Gastrocnemius medialis (tissue), 4 donors: ENCODE data around the gene MEPE.

ENCODE experiments used
- POLR2A ChIP-seq, 2 donors: fragments of 450-650 bp; IDR thresholded peaks; one replicate each; pipeline ENCODE4 v1.6.1; 2017; ENCODE audit warnings: antibody characterized with exemption in 2 of 2, mild to moderate bottlenecking in 2 of 2, moderate library complexity in 2 of 2
- TF ChIP-seq, protein P1 (sequence below), 5 experiments: fragments of 450-650 bp in 3 of 5; fragments of 200-600 bp in 2 of 5; sonication (generic) in 2 of 5; IDR thresholded peaks in 4 of 5; conservative IDR thresholded peaks in 1 of 5; 1 replicate in 4 of 5; 2 replicates in 1 of 5; pipeline ENCODE4 v1.5.1; 2016 to 2019; ENCODE audit warnings: antibody characterized with exemption in 5 of 5, mild to moderate bottlenecking in 3 of 5, moderate library complexity in 3 of 5

GRCh38 chr4:87799301-87800113, 33.3 kb upstream of the MEPE start, which contains the start of gene IBSP:
- TF ChIP-seq, protein P1, sequence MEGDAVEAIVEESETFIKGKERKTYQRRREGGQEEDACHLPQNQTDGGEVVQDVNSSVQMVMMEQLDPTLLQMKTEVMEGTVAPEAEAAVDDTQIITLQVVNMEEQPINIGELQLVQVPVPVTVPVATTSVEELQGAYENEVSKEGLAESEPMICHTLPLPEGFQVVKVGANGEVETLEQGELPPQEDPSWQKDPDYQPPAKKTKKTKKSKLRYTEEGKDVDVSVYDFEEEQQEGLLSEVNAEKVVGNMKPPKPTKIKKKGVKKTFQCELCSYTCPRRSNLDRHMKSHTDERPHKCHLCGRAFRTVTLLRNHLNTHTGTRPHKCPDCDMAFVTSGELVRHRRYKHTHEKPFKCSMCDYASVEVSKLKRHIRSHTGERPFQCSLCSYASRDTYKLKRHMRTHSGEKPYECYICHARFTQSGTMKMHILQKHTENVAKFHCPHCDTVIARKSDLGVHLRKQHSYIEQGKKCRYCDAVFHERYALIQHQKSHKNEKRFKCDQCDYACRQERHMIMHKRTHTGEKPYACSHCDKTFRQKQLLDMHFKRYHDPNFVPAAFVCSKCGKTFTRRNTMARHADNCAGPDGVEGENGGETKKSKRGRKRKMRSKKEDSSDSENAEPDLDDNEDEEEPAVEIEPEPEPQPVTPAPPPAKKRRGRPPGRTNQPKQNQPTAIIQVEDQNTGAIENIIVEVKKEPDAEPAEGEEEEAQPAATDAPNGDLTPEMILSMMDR (IDR thresholded peaks at IDR 0.05 in 4 of 5, conservative IDR thresholded peaks at IDR 0.05 in 1 of 5) = no peak
- TF ChIP-seq POLR2A (IDR thresholded peaks at IDR 0.05) = no peak
